ENCODE results near the gene TNFSF13.
A peak's percentile ranks its signal among the peaks of the same experiment; 100 is the strongest.

Gene TNFSF13

GRCh38 chr17:7558544-7559319, at the start of gene TNFSF13:
TSS of gene TNFSF13 (plus strand) at chr17:7558750. CDS start at chr17:7559040, 290 bp downstream.
- no peak for DNase-seq

GRCh38 chr17:7508846-7509245, 49.7 kb upstream of the TNFSF13 start:
- no peak for DNase-seq

GRCh38 chr17:7509937-7510336, 48.6 kb upstream of the TNFSF13 start:
- DNase-seq = no peak

- DNase-seq = no peak
These were observed 47.4 kb upstream of the TNFSF13 start for GRCh38 chr17:7511108-7511507.

- DNase-seq = no peak
These were observed 46.4 kb upstream of the TNFSF13 start for GRCh38 chr17:7512105-7512504.

- no peak for DNase-seq
These were observed 45.6 kb upstream of the TNFSF13 start for GRCh38 chr17:7512824-7513540.

GRCh38 chr17:7513850-7514419, 44.6 kb upstream of the TNFSF13 start:
- no peak for DNase-seq

- DNase-seq = no peak
These were observed 42.5 kb upstream of the TNFSF13 start for GRCh38 chr17:7515911-7516610.

GRCh38 chr17:7523033-7523432, 35.5 kb upstream of the TNFSF13 start:
- peak; percentile 63 for DNase-seq

GRCh38 chr17:7528842-7529241, 29.7 kb upstream of the TNFSF13 start:
- no peak for DNase-seq

GRCh38 chr17:7530023-7530900, 28.3 kb upstream of the TNFSF13 start:
- DNase-seq = no peak

GRCh38 chr17:7538050-7538449, 20.5 kb upstream of the TNFSF13 start:
- no peak for DNase-seq

- DNase-seq = no peak
These were observed 19.5 kb upstream of the TNFSF13 start for GRCh38 chr17:7538891-7539545.

- DNase-seq = no peak
These were observed 17.4 kb upstream of the TNFSF13 start for GRCh38 chr17:7541074-7541621.

- no peak for DNase-seq
These were observed 13.6 kb upstream of the TNFSF13 start for GRCh38 chr17:7544911-7545310.

GRCh38 chr17:7548585-7549400, 9.8 kb upstream of the TNFSF13 start, which contains the start of gene TNFSF12:
TSS of gene TNFSF12 (plus strand) at chr17:7549058. CDS start at chr17:7549154, 96 bp downstream.
- DNase-seq = peak; percentile 64

- peak; percentile 63 for DNase-seq
These were observed 9.0 kb upstream of the TNFSF13 start for GRCh38 chr17:7549401-7550055.

GRCh38 chr17:7550344-7550743, 8.2 kb upstream of the TNFSF13 start:
- DNase-seq = no peak

- no peak for DNase-seq
These were observed 7.2 kb upstream of the TNFSF13 start for GRCh38 chr17:7551396-7551795.

GRCh38 chr17:7552621-7553051, 5.9 kb upstream of the TNFSF13 start:
- DNase-seq = peak; percentile 26
